Mesenchymal stem cell (in vitro differentiated cells and primary cell): Measurements from ENCODE around the gene CCDC28A.

ENCODE experiments used
- DNase-seq: peaks from one replicate; pipeline ENCODE4 v3.0.0-alpha.2; 2013
- H2AFZ ChIP-seq: one replicate; pipeline ENCODE4 v1.6.1; 2013; ENCODE audit warnings: low read depth, mild to moderate bottlenecking, control low read depth, inconsistent platforms, low read length, moderate library complexity
- H2AK5ac ChIP-seq: 2 replicates; pipeline ENCODE4 v1.6.1; 2013; ENCODE audit warnings: low read length, moderate library complexity, mild to moderate bottlenecking, inconsistent platforms; ENCODE audit not compliant: severe bottlenecking
- H2BK120ac ChIP-seq: one replicate; pipeline ENCODE4 v1.6.1; 2013; ENCODE audit warnings: low read depth, mild to moderate bottlenecking, inconsistent platforms, low read length, moderate library complexity
- H2BK12ac ChIP-seq, 2 experiments: one replicate each; pipeline ENCODE4 v1.6.1; 2013; ENCODE audit warnings: inconsistent platforms in 2 of 2, low read length in 2 of 2, mild to moderate bottlenecking in 2 of 2, moderate library complexity in 2 of 2, control low read depth in 1 of 2
- H2BK15ac ChIP-seq: one replicate; pipeline ENCODE4 v1.6.1; 2013; ENCODE audit warnings: mild to moderate bottlenecking, low read depth, inconsistent platforms; ENCODE audit not compliant: poor library complexity, severe bottlenecking
- H2BK5ac ChIP-seq: 2 replicates; pipeline ENCODE4 v1.6.1; 2013; ENCODE audit warnings: low read depth, mild to moderate bottlenecking, low read length, control low read depth, inconsistent platforms; ENCODE audit not compliant: poor library complexity, severe bottlenecking
- H3K14ac ChIP-seq, 2 experiments: one replicate each; pipeline ENCODE4 v1.6.1; 2013; ENCODE audit warnings: inconsistent platforms in 2 of 2, low read length in 2 of 2, control low read depth in 1 of 2, mild to moderate bottlenecking in 1 of 2, moderate library complexity in 1 of 2
- H3K18ac ChIP-seq, 2 experiments: one replicate each; pipeline ENCODE4 v1.6.1; 2013; ENCODE audit warnings: inconsistent platforms in 2 of 2, low read length in 2 of 2, control low read depth in 1 of 2, low read depth in 1 of 2, mild to moderate bottlenecking in 1 of 2
- H3K23ac ChIP-seq, 2 experiments: one replicate each; pipeline ENCODE4 v1.6.1; 2013; ENCODE audit warnings: inconsistent platforms in 2 of 2, low read length in 2 of 2, mild to moderate bottlenecking in 2 of 2, moderate library complexity in 2 of 2, control low read depth in 1 of 2
- H3K27ac ChIP-seq: 2 replicates; pipeline ENCODE4 v1.5.1; 2013; ENCODE audit warnings: mild to moderate bottlenecking, moderate library complexity, low read length, control low read depth, inconsistent platforms; ENCODE audit not compliant: poor library complexity, severe bottlenecking
- H3K27me3 ChIP-seq, 2 experiments: 2 replicates each; pipeline versions ENCODE4 v1.6.1 to v1.7.0; 2013; ENCODE audit warnings: low read length in 2 of 2, mild to moderate bottlenecking in 2 of 2, moderate library complexity in 2 of 2, control low read depth in 1 of 2, inconsistent platforms in 1 of 2; ENCODE audit not compliant: control insufficient read depth in 1 of 2, insufficient read depth in 1 of 2
- H3K36me3 ChIP-seq, 2 experiments: 2 replicates each; pipeline versions ENCODE4 v1.6.1 to v1.7.0; 2013; ENCODE audit warnings: low read length in 2 of 2, control low read depth in 1 of 2, inconsistent platforms in 1 of 2, low read depth in 1 of 2, mild to moderate bottlenecking in 1 of 2; ENCODE audit not compliant: insufficient read depth in 2 of 2, control insufficient read depth in 1 of 2
- H3K4ac ChIP-seq, 2 experiments: one replicate each; pipeline ENCODE4 v1.6.1; 2013; ENCODE audit warnings: inconsistent platforms in 2 of 2, low read length in 2 of 2, mild to moderate bottlenecking in 2 of 2, moderate library complexity in 2 of 2, control low read depth in 1 of 2, low read depth in 1 of 2
- H3K4me1 ChIP-seq: 2 replicates; pipeline ENCODE4 v1.6.1; 2013; ENCODE audit warnings: low read depth, low read length, control low read depth; ENCODE audit not compliant: control insufficient read depth, insufficient read depth
- H3K4me2 ChIP-seq: 2 replicates; pipeline ENCODE4 v1.6.1; 2013; ENCODE audit warnings: low read length, mild to moderate bottlenecking, inconsistent platforms; ENCODE audit not compliant: poor library complexity, severe bottlenecking
- H3K4me3 ChIP-seq, 2 experiments: 2 replicates each; pipeline versions ENCODE4 v1.5.1 to v1.7.0; 2013; ENCODE audit warnings: low read length in 2 of 2, mild to moderate bottlenecking in 2 of 2, control low read depth in 1 of 2, low read depth in 1 of 2; ENCODE audit not compliant: insufficient read depth in 1 of 2
- H3K79me1 ChIP-seq: replicated peaks from 2 replicates; pipeline ENCODE4 v1.6.1; 2013; ENCODE audit warnings: mild to moderate bottlenecking, control low read depth, low read length, inconsistent platforms; ENCODE audit not compliant: poor library complexity, severe bottlenecking
- H3K9ac ChIP-seq: 2 replicates; pipeline ENCODE4 v1.7.0; 2013; ENCODE audit warnings: mild to moderate bottlenecking, low read length, moderate library complexity
- H3K9me3 ChIP-seq: 2 replicates; pipeline ENCODE4 v1.7.0; 2013; ENCODE audit warnings: mild to moderate bottlenecking, low read length; ENCODE audit not compliant: control insufficient read depth
- H4K8ac ChIP-seq: one replicate; pipeline ENCODE4 v1.6.1; 2013; ENCODE audit warnings: inconsistent platforms, mild to moderate bottlenecking, low read length, moderate library complexity
- H4K91ac ChIP-seq: one replicate; pipeline ENCODE4 v1.6.1; 2013; ENCODE audit warnings: mild to moderate bottlenecking, low read length, inconsistent platforms
- WGBS: methylation state at CpG from one replicate; pipeline ENCODE4 v1.1.7; 2013; ENCODE audit warnings: mixed read lengths; 5-methylcytosine and 5-hydroxymethylcytosine counted together

The CCDC28A gene

DNA sequence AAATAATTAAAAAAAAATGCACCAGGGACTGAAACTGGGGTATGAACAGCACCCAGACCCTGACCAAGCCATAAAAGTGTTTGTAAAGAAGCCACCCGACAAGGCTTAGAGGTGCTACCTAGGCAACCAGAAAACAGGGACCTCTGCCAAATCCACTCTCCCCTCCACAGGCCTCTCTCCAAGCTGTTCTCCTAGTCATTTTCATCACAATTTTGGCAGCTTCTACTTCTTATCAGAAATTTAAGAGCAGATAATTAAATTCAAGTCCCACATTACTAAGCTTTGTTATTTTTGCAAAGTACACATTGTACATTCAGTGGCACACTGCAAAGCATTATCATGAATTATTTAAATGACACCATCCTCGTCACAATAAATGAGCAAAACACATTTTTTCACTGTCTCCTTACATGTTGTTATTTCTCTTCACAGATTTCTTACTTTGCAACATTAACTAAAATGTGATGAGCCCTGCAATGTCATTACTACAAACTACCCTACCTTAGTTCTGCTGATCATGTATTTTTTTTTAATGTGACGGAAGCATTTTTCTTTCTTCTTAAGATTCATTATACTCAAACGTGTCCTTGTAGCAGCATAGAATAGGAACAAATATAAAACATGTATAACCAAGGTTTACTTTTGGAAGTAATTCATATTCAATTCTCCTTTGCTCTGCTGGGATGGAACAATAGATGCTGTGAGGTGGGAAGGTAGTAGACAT is 60.4 kb downstream of the CCDC28A start:
- Histone ChIP-seq H3K23ac (no peak overlapping the region), H2BK5ac (no peak overlapping the region), H3K4me2 (no peak overlapping the region), H3K27ac (no peak overlapping the region), H3K27me3 (no peaks in the 10 kb centered on the region), H3K4me1 (no peaks in the 10 kb centered on the region), H3K18ac (no peak overlapping the region), H3K9ac (no peak overlapping the region), H2AFZ (no peak overlapping the region), H3K79me1 (no peaks in the 10 kb centered on the region), H2BK12ac (no peak overlapping the region), H3K9me3 (no peaks in the 10 kb centered on the region), H4K91ac (no peak overlapping the region), H2AK5ac (no peak overlapping the region), H3K14ac (no peak overlapping the region), H3K4ac (no peak overlapping the region), H2BK120ac (no peak overlapping the region), H3K4me3 (no peak overlapping the region), H2BK15ac (no peak overlapping the region), H3K36me3 (no peaks in the 10 kb centered on the region), H4K8ac (no peak overlapping the region)
- no peak for DNase-seq
- 90% methylated on average over 2 of the region's 4 CpGs for WGBS

GRCh38 chr6:138837246-138837645 is 63.7 kb downstream of the CCDC28A start:
- no peak overlapping the region for H2BK12ac ChIP-seq
- no peak overlapping the region for H3K4ac ChIP-seq
- no peak overlapping the region for H2BK15ac ChIP-seq
- no peak overlapping the region for H3K4me2 ChIP-seq
- H3K14ac ChIP-seq, result no peak overlapping the region
- no peak overlapping the region for H3K27ac ChIP-seq
- H3K9ac ChIP-seq, result no peak overlapping the region
- no peaks in the 10 kb centered on the region for H3K27me3 ChIP-seq
- H3K79me1 ChIP-seq, result no peaks in the 10 kb centered on the region
- no peak overlapping the region for H3K4me3 ChIP-seq
- H2BK120ac ChIP-seq, result no peak overlapping the region
- DNase-seq, result no peak
- no peaks in the 10 kb centered on the region for H3K9me3 ChIP-seq
- no peak overlapping the region for H2BK5ac ChIP-seq
- no peak overlapping the region for H3K23ac ChIP-seq
- H3K36me3 ChIP-seq, result no peaks in the 10 kb centered on the region
- no peak overlapping the region for H4K91ac ChIP-seq
- H2AK5ac ChIP-seq, result no peak overlapping the region
- 87% methylated on average over 5 of the region's 6 CpGs for WGBS
- no peak overlapping the region for H4K8ac ChIP-seq
- no peak overlapping the region for H2AFZ ChIP-seq
- no peak overlapping the region for H3K18ac ChIP-seq
- H3K4me1 ChIP-seq, result no peaks in the 10 kb centered on the region
